Measurements from ENCODE around the gene OR13G1. TPM values are rescaled to one million over a fixed set of nuclear protein-coding genes. Genes with fewer than 3 reads are reported as not detected.

OR13G1 gene
- total and polyA plus RNA-seq, 9 donors, result not detected

DNA sequence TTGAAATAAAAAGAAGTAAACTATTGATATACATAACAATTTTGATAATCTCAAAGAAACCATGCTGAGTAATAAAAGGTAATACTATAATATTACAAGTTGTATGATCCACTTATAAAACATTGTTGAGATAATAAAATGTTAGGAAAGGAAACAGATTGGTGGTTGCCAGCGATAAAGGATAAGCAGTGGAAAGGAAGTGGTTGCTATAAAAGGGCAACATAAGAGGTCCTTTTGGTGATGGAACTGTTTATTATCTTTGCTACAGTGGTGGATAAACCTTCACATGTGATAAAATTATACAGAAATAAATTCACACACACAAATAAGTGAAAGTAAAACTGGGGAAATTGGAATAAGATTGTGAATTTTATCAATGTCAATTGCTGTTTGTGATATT is 21.8 kb upstream of the OR13G1 start:
- Histone ChIP-seq H3K4me3 (no peak overlapping the region), H3K27me3 (no peaks in the 10 kb centered on the region), H3K27ac (no peak overlapping the region), H3K36me3 (no peaks in the 10 kb centered on the region), H3K4me1 (ENCODE audit: insufficient read depth) (no peaks in the 10 kb centered on the region), H3K9me3 (no peaks in the 10 kb centered on the region)
- TF ChIP-seq EP300 (IDR thresholded peaks at IDR 0.05) (no peak), POLR2A (IDR thresholded peaks at IDR 0.05) (no peak)
- TF ChIP-seq, protein P1, sequence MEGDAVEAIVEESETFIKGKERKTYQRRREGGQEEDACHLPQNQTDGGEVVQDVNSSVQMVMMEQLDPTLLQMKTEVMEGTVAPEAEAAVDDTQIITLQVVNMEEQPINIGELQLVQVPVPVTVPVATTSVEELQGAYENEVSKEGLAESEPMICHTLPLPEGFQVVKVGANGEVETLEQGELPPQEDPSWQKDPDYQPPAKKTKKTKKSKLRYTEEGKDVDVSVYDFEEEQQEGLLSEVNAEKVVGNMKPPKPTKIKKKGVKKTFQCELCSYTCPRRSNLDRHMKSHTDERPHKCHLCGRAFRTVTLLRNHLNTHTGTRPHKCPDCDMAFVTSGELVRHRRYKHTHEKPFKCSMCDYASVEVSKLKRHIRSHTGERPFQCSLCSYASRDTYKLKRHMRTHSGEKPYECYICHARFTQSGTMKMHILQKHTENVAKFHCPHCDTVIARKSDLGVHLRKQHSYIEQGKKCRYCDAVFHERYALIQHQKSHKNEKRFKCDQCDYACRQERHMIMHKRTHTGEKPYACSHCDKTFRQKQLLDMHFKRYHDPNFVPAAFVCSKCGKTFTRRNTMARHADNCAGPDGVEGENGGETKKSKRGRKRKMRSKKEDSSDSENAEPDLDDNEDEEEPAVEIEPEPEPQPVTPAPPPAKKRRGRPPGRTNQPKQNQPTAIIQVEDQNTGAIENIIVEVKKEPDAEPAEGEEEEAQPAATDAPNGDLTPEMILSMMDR (IDR thresholded peaks at IDR 0.05), result no peak
- intact Hi-C loops (cut with DNase I), result no loop called here
- DNase-seq, result no peak
- WGBS, 3 donors, result 77 to 80% (median 80%) methylated on average over 1 of the region's 1 CpG

DNA sequence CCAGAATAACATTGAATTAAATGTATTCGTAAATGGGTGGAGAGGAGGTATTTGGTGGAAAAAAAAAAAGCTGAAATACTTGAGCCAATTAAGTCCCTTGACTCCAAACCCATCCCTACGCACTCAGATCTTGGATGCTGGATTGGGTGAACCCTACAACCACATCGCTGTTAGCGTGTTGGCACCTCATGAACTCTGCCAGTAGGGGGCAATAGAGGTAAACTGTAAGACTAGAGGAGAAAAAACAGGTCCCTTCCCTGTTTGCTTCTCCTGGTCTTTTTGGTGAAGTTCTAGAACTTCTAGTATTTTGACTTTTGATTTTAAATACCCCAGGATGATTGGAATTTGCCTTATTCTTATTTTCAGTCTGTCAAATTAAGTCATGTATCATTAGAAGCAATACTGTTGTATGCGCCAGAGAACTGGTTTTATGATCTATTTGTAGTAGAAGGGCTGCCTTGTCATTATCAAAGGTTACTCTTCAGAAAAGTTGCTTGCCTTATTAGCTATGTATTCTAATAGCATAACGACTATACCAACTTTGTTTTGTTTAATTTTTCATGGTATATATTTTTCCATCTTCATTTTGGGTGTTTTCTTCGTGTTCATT is 1.9 kb upstream of the OR13G1 start:
- no peak for DNase-seq
- Histone ChIP-seq H3K4me1 (ENCODE audit: insufficient read depth) (no peaks in the 10 kb centered on the region), H3K27ac (no peak overlapping the region), H3K9me3 (no peaks in the 10 kb centered on the region), H3K36me3 (no peaks in the 10 kb centered on the region), H3K4me3 (no peak overlapping the region), H3K27me3 (no peaks in the 10 kb centered on the region)
- intact Hi-C loops (cut with DNase I), result no loop called here
- TF ChIP-seq, protein P1 (IDR thresholded peaks at IDR 0.05), result no peak
- TF ChIP-seq POLR2A (IDR thresholded peaks at IDR 0.05), result no peak
- TF ChIP-seq EP300 (IDR thresholded peaks at IDR 0.05), result no peak
- 29 to 33% (median 30%) methylated on average over 7 of the region's 7 CpGs for WGBS, 3 donors

DNA sequence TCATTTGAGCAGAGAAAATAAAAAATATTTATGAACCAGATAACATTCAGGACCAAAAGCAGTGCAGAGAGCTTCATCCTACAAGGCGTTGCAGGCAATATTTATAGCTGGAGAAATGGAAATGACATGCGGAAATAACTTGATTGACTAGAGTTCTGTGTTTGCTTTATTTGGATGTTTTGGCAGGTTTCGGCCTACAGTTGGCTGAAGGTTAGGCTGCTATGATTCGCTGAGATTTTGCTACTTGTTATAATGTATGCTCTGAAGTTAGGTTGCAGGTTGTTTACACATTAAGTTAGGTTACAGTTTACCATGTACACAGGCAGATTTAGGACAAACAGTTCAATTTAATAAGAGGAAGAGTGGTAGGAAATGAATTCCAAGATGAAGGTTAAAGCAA is 632 bp upstream of the OR13G1 start:
- Histone ChIP-seq H3K36me3 (no peaks in the 10 kb centered on the region), H3K4me3 (no peak overlapping the region), H3K9me3 (no peaks in the 10 kb centered on the region), H3K27ac (no peak overlapping the region), H3K27me3 (no peaks in the 10 kb centered on the region), H3K4me1 (ENCODE audit: insufficient read depth) (no peaks in the 10 kb centered on the region)
- TF ChIP-seq, protein P1 (IDR thresholded peaks at IDR 0.05), result no peak
- TF ChIP-seq EP300 (IDR thresholded peaks at IDR 0.05), result no peak
- no peak for TF ChIP-seq POLR2A (IDR thresholded peaks at IDR 0.05)
- no peak for DNase-seq
- WGBS, 3 donors, result 80 to 86% (median 81%) methylated on average over 4 of the region's 4 CpGs
- intact Hi-C loops (cut with DNase I), result no loop called here

DNA sequence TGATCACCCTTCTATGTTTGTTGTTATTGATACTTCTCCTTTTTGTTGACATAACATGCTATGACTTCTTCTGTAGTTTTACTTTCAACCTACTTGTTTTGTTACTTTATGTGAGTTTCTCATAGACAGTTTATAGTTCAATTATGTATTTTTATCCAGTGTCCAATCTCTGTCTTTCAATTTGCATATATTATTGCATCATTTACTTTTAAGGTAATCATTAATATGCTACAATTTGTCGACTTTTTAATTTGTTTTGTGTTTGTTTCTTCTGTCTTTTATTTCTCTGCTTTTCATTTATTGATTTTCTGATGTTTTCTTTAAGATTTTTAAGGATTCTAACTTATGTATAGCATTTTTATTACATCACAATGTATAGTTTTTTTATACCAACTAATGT is 10.3 kb downstream of the OR13G1 start:
- TF ChIP-seq EP300 (IDR thresholded peaks at IDR 0.05), result no peak
- no peak for TF ChIP-seq POLR2A (IDR thresholded peaks at IDR 0.05)
- TF ChIP-seq, protein P1 (IDR thresholded peaks at IDR 0.05), result no peak
- 31 to 42% (median 35%) methylated on average over 1 of the region's 1 CpG for WGBS, 3 donors
- Histone ChIP-seq H3K9me3 (no peaks in the 10 kb centered on the region), H3K4me1 (ENCODE audit: insufficient read depth) (no peaks in the 10 kb centered on the region), H3K27me3 (peaks cover 4% of the 10 kb centered on the region), H3K27ac (no peak overlapping the region), H3K36me3 (no peaks in the 10 kb centered on the region), H3K4me3 (no peak overlapping the region)
- DNase-seq, result no peak
- intact Hi-C loops (cut with DNase I), result no loop called here
